Activated CD8-positive, alpha-beta memory T cell treated with anti-CD3 and anti-CD28 coated beads, Interleukin-2, amount 50 U/mL, for 24 hours (primary cell): Measurements from ENCODE around the gene GMPR.
"Not testable (repeated sequence)": the region's sequence is repeated elsewhere in the genome, so short reads cannot be mapped to it uniquely, and the experiment has no call there.

ENCODE experiments used
- DNase-seq: peaks from one replicate; pipeline ENCODE4 v3.0.0-alpha.2; 2020; ENCODE audit errors: extremely low read depth

GMPR gene

GRCh38 chr6:16244869-16245451, 6.6 kb downstream of the GMPR start:
- DNase-seq, result no peak

- no peak for DNase-seq
Observed at GRCh38 chr6:16248271-16248853, 10.0 kb downstream of the GMPR start.

GRCh38 chr6:16249971-16250370, 11.6 kb downstream of the GMPR start:
- no peak for DNase-seq

GRCh38 chr6:16251706-16252105, 13.3 kb downstream of the GMPR start:
- DNase-seq, result no peak

GRCh38 chr6:16252686-16253299, 14.4 kb downstream of the GMPR start:
- no peak for DNase-seq

- DNase-seq, result no peak
Observed at GRCh38 chr6:16253399-16254144, 15.2 kb downstream of the GMPR start.

GRCh38 chr6:16254535-16254934, 16.1 kb downstream of the GMPR start:
- DNase-seq, result no peak

DNA sequence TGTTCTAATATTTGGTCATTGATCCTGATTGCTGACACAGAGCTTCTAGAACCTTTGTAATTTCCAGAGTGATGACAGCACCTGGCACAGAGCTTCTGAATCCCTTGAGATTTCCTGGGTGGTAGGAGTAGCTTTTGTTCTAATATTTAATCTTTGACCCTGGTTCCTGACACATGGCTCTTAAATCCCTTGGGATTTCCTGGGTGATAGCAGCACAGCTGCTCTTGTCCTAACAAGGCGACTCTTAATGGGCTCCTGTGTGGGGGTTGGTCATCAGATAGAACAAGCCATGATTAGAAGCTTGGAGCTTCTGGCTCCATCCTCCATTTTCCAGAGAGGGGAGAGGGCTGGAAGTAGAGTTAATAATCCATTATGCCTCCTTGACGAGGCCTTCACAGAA, 18.4 kb downstream of the GMPR start:
- DNase-seq, result no peak

GRCh38 chr6:16257999-16258708, 19.8 kb downstream of the GMPR start:
- DNase-seq, result no peak

- no peak for DNase-seq
Observed at GRCh38 chr6:16258709-16259075, 20.3 kb downstream of the GMPR start.

- DNase-seq, result not testable (repeated sequence)
Observed at GRCh38 chr6:16259604-16260003, 21.2 kb downstream of the GMPR start.

GRCh38 chr6:16260602-16261001, 22.2 kb downstream of the GMPR start:
- not testable (repeated sequence) for DNase-seq

DNA sequence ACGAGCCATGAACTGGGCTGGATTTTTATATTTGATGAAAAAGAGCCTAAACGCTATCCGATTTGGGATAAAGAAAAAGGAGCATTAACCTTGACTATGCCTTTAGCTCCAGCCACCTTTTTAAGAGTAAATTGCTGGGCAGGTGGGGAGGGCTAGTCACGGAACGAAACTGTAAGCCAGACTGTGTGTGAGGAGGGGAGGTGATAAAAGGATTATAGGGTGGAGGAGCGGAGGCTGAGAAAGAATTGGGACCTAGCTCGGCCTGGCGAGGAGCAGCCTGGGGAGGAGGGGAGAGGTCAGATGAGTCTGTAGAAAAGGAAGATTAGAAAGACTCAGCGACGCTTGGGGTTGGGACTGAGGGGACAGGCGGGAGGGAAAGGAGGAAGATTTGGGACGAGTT, 24.4 kb downstream of the GMPR start:
- not testable (repeated sequence) for DNase-seq

DNA sequence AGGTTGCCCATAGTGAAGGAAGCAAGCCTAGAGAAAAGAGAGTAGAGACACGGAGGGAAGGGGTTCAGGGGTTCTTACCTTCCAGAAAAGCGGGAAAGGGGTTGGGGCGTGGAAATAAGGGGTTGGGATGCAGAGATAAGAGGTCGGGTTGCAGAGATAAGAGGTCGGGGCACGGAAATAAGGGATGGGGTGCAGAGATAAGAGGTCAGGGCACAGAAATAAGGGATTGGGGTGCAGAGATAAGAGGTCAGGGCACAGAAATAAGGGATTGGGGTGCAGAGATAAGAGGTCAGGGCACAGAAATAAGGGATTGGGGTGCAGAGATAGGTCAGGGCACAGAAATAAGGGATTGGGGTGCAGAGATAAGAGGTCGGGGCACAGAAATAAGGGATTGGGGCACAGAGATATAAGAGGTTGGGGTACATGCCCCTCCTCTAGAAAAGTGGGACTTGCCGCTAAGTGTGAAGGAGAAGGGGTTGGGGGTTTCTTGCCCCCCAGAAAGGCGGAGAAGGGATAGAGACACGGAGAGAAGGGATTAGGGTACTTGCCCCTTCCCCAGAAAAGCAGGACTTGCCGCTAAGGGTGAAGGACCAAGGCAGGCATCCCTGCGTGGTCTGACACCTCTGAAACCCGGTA, 25.2 kb downstream of the GMPR start:
- DNase-seq, result not testable (repeated sequence)

GRCh38 chr6:16264785-16265184, 26.4 kb downstream of the GMPR start:
- no peak for DNase-seq

GRCh38 chr6:16265351-16266341, 27.3 kb downstream of the GMPR start:
- no peak for DNase-seq

DNA sequence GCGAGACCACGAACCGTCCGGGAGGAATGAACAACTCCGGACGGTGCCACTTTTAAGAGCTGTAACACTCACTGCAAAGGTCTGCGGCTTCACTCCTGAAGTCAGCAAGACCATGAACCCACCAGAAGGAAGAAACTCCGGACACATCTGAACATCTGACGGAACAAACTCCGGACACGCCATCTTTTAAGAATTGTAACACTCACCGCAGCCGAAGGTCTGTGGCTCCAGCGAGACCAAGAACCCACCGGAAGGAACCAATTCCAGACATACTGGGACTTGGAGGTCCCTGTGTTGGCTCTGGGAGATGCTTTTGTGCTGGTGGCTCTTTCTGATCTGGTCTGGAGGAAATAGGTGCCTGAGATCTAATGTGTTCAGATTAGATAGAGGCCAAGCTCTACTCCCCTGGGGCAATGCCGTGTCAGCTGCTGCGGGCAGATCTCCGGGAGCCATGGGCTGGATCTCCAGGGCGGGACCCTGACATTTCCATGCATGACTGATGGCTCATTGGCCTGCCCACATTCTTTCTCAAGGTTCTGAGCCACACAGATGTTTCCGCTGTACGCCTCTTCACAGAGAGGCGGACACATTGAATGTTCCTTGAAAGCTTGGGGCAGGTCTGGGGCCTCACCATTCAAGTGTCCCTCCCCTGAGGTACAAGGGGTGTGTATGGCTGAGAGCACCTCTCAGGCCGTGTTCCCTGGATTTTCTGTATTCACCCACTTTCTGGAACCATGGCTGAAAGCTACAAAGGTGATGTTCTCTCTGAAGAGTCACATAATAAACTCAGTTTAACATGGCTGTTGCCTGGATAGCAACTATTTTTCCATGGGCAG, 29.3 kb downstream of the GMPR start:
- DNase-seq, result no peak

- DNase-seq, result not testable (repeated sequence)
Observed at GRCh38 chr6:16269442-16270070, 31.2 kb downstream of the GMPR start.

- no peak for DNase-seq
Observed at GRCh38 chr6:16270178-16270794, 31.9 kb downstream of the GMPR start.
